ENCODE results near the gene C10orf53.

GRCh38 chr10:49746626-49747302 lies 67.3 kb downstream of the C10orf53 start:
- TF ChIP-seq CTCF (IDR thresholded peaks at IDR 0.05) (no peak), EP300 (IDR thresholded peaks at IDR 0.05) (no peak), POLR2A (IDR thresholded peaks at IDR 0.05) (no peak)

Data from stomach (tissue), 4 donors.